Endothelial cell of umbilical vein (primary cell): Measurements from ENCODE around the gene PGM2L1. TPM values are rescaled to one million over a fixed set of nuclear protein-coding genes. Genes with fewer than 3 reads are reported as not detected.
A peak's percentile ranks its signal among the peaks of the same experiment; 100 is the strongest.

Experiments
- BruUV-seq: library from RNA; stranded (reverse); fragments of 400-500 nt; replicated peaks from 2 replicates; lab custom pipeline; 2021; lab: Mats Ljungman, UMichigan
- CTCF ChIA-PET: fragments of 300-600, 350-600 bp; sonication (Branson Sonifier 250); formaldehyde crosslinking; loops from one replicate; lab custom pipeline; 2021; ENCODE audit warnings: antibody characterized with exemption, inconsistent platforms; lab: Charles Lee
- POLR2A ChIA-PET: fragments of 300-600, 350-600 bp; sonication (Branson Sonifier 250); formaldehyde crosslinking; loops from one replicate; lab custom pipeline; 2021; ENCODE audit warnings: antibody characterized with exemption, inconsistent platforms; lab: Charles Lee
- DNase-seq: peaks from one replicate; pipeline ENCODE4 v3.0.0-alpha.2; 2011; ENCODE audit warnings: low read depth, low spot score
- FAIRE-seq: peaks from 2 replicates; lab custom pipeline; 2011; peaks lifted over from hg19 to GRCh38; lab: Jason Lieb, UNC
- H2AFZ ChIP-seq: 2 replicates; pipeline ENCODE4 v1.6.0; 2012; ENCODE audit warnings: low read depth, low read length, control low read depth, inconsistent platforms
- H3K27ac ChIP-seq: 2 replicates; pipeline ENCODE4 v1.5.1; 2011; ENCODE audit warnings: low read depth, mild to moderate bottlenecking, control low read depth, low read length, moderate library complexity; ENCODE audit not compliant: insufficient read depth
- H3K27me3 ChIP-seq, 2 experiments: 2 replicates each; pipeline versions ENCODE4 v1.6.0 to v1.6.1; 2011; ENCODE audit warnings: low read length in 2 of 2, mixed read lengths in 1 of 2; ENCODE audit not compliant: control insufficient read depth in 2 of 2, insufficient read depth in 2 of 2
- H3K36me3 ChIP-seq, 2 experiments: 2 replicates in 1 of 2; 3 replicates in 1 of 2; pipeline ENCODE4 v1.5.1; 2011; ENCODE audit warnings: low read length in 2 of 2, mild to moderate bottlenecking in 1 of 2, moderate library complexity in 1 of 2; ENCODE audit not compliant: control insufficient read depth in 2 of 2, insufficient read depth in 2 of 2; ENCODE audit errors: extremely low read depth in 1 of 2
- H3K4me1 ChIP-seq: 3 replicates; pipeline ENCODE4 v1.5.1; 2011; ENCODE audit warnings: mild to moderate bottlenecking, low read length; ENCODE audit not compliant: control insufficient read depth, insufficient read depth; ENCODE audit errors: extremely low read depth
- H3K4me2 ChIP-seq: 2 replicates; pipeline ENCODE4 v1.6.1; 2011; ENCODE audit warnings: low read length, control low read depth, mixed read lengths; ENCODE audit not compliant: insufficient read depth
- H3K4me3 ChIP-seq, 3 experiments: fragments of 200-600 bp in 1 of 3; sonication (generic), shearing (Covaris generic) in 1 of 3; replicated peaks in 1 of 3; 2 replicates each; pipeline ENCODE4 v1.5.1; 2011 to 2016; ENCODE audit warnings: control low read depth in 3 of 3, low read length in 3 of 3, mild to moderate bottlenecking in 2 of 3, inconsistent platforms in 1 of 3, low read depth in 1 of 3, moderate library complexity in 1 of 3; ENCODE audit not compliant: insufficient read depth in 1 of 3
- H3K79me2 ChIP-seq: 2 replicates; pipeline ENCODE4 v1.6.0; 2012; ENCODE audit warnings: low read length, inconsistent platforms; ENCODE audit not compliant: control insufficient read depth, insufficient read depth
- H3K9ac ChIP-seq: replicated peaks from 2 replicates; pipeline ENCODE3; 2011; ENCODE audit warnings: low read length, control low read depth; ENCODE audit not compliant: insufficient read depth; ENCODE audit errors: extremely low read depth
- H3K9me1 ChIP-seq: replicated peaks from 3 replicates; pipeline ENCODE4 v1.6.0; 2011; ENCODE audit warnings: mild to moderate bottlenecking, low read length; ENCODE audit not compliant: control insufficient read depth, insufficient read depth; ENCODE audit errors: extremely low read depth
- H3K9me3 ChIP-seq: replicated peaks from 2 replicates; pipeline ENCODE4 v1.5.1; 2012; ENCODE audit warnings: low read length, inconsistent platforms; ENCODE audit not compliant: control insufficient read depth, insufficient read depth
- H4K20me1 ChIP-seq: replicated peaks from 2 replicates; pipeline ENCODE3; 2011; ENCODE audit warnings: mild to moderate bottlenecking, low read length; ENCODE audit not compliant: control insufficient read depth, insufficient read depth; ENCODE audit errors: extremely low read depth
- EZH2 ChIP-seq: IDR thresholded peaks from 2 replicates; pipeline ENCODE4 v1.6.1; 2012; ENCODE audit warnings: borderline replicate concordance, low read depth, mild to moderate bottlenecking, moderate library complexity, low read length, inconsistent platforms; ENCODE audit not compliant: severe bottlenecking
- FOS ChIP-seq: IDR thresholded peaks from 2 replicates; pipeline ENCODE4 v1.6.1; 2011; ENCODE audit warnings: mild to moderate bottlenecking, low read length, moderate library complexity, borderline replicate concordance; ENCODE audit not compliant: insufficient read depth
- GATA2 ChIP-seq: IDR thresholded peaks from 2 replicates; pipeline ENCODE4 v1.7.0; 2011; ENCODE audit warnings: low read depth, mild to moderate bottlenecking, moderate library complexity, mixed read lengths, low read length; ENCODE audit not compliant: insufficient read length, insufficient read depth
- JUN ChIP-seq: IDR thresholded peaks from 2 replicates; pipeline ENCODE4 v1.6.1; 2011; ENCODE audit warnings: borderline replicate concordance, low read depth; ENCODE audit not compliant: insufficient read length, insufficient read depth
- MAX ChIP-seq: IDR thresholded peaks from 2 replicates; pipeline ENCODE4 v1.6.1; 2011; ENCODE audit not compliant: insufficient read depth, insufficient read length
- MYC ChIP-seq: IDR thresholded peaks from one replicate; pipeline ENCODE4 v1.6.1; 2011; ENCODE audit warnings: mild to moderate bottlenecking, low read depth, low read length
- POLR2A ChIP-seq: IDR thresholded peaks from 2 replicates; pipeline ENCODE4 v1.6.1; 2012; ENCODE audit warnings: low read depth, mild to moderate bottlenecking, control low read depth, low read length
- POLR2AphosphoS5 ChIP-seq: IDR thresholded peaks from 2 replicates; pipeline ENCODE4 v1.6.1; 2012; ENCODE audit warnings: low read depth, mild to moderate bottlenecking, control low read depth, low read length, moderate library complexity; ENCODE audit not compliant: insufficient read depth
- dilution Hi-C: fragments of 300-500 bp; cut with MboI; formaldehyde crosslinking; loops from one replicate; pipeline ENCODE4 v1.15.0; 2019; ENCODE audit warnings: low sequenced_read_pairs; ENCODE audit not compliant: extremely low pct_ligation_motif_present
- intact Hi-C: fragments of 100-400 bp; cut with micrococcal nuclease; formaldehyde crosslinking; loops from one replicate; pipeline ENCODE4 v1.10.0; 2022
- polyA plus RNA-seq, 4 experiments: library from polyadenylated mRNA; depleted of rRNA in 3 of 4; stranded (reverse) in 3 of 4; unstranded in 1 of 4; fragments of >200 nt; gene quantifications; 2 replicates each; pipeline versions ENCODE4 v1.2.1 to v1.2.3, GENCODE V29; 2011 to 2012; ENCODE audit warnings: missing spikeins in 1 of 4
- total RNA-seq: library from RNA; stranded (reverse); gene quantifications from 2 replicates; pipeline ENCODE4 v1.2.3, GENCODE V29; 2021
- TF ChIP-seq, protein P1 (sequence below), 2 donors: IDR thresholded peaks; 1 replicate in 1 of 2; 2 replicates in 1 of 2; pipeline ENCODE4 v1.5.1; 2011; ENCODE audit warnings: low read length in 2 of 2, mild to moderate bottlenecking in 2 of 2, moderate library complexity in 2 of 2, control low read depth in 1 of 2, inconsistent platforms in 1 of 2, low read depth in 1 of 2; ENCODE audit not compliant: insufficient read depth in 1 of 2; ENCODE audit errors: extremely low read depth in 1 of 2

The PGM2L1 gene
- total and polyA plus RNA-seq, 2 donors (not counting 3 experiments of a cell fraction or from before 2014, with no cell fraction given) = 7.9 to 31.4 TPM

DNA sequence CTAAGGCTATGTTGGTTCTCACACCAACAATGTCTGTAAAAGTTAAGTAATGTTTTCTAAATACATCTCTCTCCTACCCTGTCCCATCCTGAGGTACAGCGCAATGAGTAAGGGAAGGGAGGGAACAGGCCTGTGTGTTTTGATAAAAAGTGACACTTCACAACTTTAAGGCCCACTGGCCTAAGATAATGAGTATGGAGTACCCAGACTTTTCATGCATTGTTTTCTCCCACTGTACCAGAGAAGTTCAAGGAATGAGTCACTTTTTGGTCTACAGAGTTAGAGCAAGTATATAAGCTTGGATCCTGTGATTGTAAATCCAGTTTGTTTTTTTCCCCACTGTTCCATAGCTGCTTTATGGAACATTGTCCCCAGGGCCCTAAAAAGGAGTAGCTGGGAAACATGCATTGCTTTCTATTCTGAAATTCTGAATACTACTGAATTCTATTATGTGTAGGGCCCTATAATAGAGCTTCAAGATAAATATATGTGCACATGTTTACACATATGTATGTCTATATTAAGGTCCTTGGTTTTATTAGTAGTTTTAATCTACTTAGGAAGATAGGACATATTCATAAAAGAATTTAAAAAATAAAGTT is 39.3 kb upstream of the PGM2L1 start:
- Histone ChIP-seq H3K9ac (no peak overlapping the region), H3K9me3 (no peaks in the 10 kb centered on the region), H3K4me2 (peak overlapping the region; percentile 22), H3K9me1 (no peaks in the 10 kb centered on the region), H3K27ac (peak overlapping the region; percentile 52), H3K4me1 (peaks cover 14% of the 10 kb centered on the region), H4K20me1 (no peaks in the 10 kb centered on the region), H3K27me3 (no peaks in the 10 kb centered on the region), H3K79me2 (no peaks in the 10 kb centered on the region), H3K4me3 (no peak overlapping the region), H2AFZ (peak overlapping the region; percentile 57), H3K36me3 (no peaks in the 10 kb centered on the region)
- dilution Hi-C loops = no loop called here
- DNase-seq (peak; percentile 82), FAIRE-seq (peak; percentile 70)
- intact Hi-C loops = loop anchor here (2.0 kb wide), 1 partner anchor 39 kb away; the partner anchor contains the start of gene PGM2L1
- no TSS peak for BruUV-seq
- CTCF ChIA-PET = interaction anchor here (1.0 to 4.1 kb wide), 11 partner anchors 9 to 182 kb away, joined by 3 to 30 read pairs (median 4); no protein-coding TSS in a partner anchor
- no peak for TF ChIP-seq GATA2
- TF ChIP-seq JUN = peak; percentile 57
- no peak for TF ChIP-seq MAX
- TF ChIP-seq FOS = peak; percentile 47
- POLR2A ChIA-PET = interaction anchor here (1.1 kb wide), 1 partner anchor 55 kb away, joined by 7 read pairs; no protein-coding TSS in a partner anchor

DNA sequence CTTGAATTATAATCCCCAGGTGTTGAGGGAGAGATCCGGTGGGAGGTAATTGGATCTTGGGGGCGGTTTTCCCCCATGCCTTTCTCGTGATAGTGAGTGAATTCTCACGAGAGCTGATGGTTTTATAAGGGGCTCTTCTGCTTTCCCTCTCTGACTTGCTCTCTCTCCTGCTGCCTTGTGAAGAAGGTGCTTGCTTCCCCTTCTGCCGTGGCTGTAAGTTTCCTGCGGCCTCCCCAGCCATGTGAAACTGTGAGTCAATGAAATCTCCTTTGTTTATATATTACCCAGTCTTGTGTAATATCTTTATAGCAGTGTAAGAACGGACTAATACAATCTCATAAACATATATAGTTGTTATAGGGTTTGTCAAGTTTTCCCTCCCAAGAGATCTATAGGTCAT is 36.3 kb upstream of the PGM2L1 start:
- H3K9me3 ChIP-seq = no peaks in the 10 kb centered on the region
- H3K27me3 ChIP-seq = no peaks in the 10 kb centered on the region
- TF ChIP-seq EZH2 (no peak), JUN (no peak), POLR2AphosphoS5 (no peak), GATA2 (no peak), FOS (no peak), POLR2A (no peak), MYC (no peak)
- TF ChIP-seq, protein P1, sequence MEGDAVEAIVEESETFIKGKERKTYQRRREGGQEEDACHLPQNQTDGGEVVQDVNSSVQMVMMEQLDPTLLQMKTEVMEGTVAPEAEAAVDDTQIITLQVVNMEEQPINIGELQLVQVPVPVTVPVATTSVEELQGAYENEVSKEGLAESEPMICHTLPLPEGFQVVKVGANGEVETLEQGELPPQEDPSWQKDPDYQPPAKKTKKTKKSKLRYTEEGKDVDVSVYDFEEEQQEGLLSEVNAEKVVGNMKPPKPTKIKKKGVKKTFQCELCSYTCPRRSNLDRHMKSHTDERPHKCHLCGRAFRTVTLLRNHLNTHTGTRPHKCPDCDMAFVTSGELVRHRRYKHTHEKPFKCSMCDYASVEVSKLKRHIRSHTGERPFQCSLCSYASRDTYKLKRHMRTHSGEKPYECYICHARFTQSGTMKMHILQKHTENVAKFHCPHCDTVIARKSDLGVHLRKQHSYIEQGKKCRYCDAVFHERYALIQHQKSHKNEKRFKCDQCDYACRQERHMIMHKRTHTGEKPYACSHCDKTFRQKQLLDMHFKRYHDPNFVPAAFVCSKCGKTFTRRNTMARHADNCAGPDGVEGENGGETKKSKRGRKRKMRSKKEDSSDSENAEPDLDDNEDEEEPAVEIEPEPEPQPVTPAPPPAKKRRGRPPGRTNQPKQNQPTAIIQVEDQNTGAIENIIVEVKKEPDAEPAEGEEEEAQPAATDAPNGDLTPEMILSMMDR (IDR thresholded peaks at IDR 0.05; ENCODE audit: extremely low read depth in 1 of 2, insufficient read depth in 1 of 2, low read depth in 1 of 2, low read length in 2 of 2) = no peak
- dilution Hi-C loops = no loop called here
- H4K20me1 ChIP-seq = no peaks in the 10 kb centered on the region
- no peak overlapping the region for H3K4me2 ChIP-seq
- H3K27ac ChIP-seq = no peak overlapping the region
- FAIRE-seq (no peak), DNase-seq (no peak)
- H3K4me1 ChIP-seq = peaks cover 14% of the 10 kb centered on the region
- no peaks in the 10 kb centered on the region for H3K36me3 ChIP-seq
- H3K9me1 ChIP-seq = no peaks in the 10 kb centered on the region
- ChIA-PET CTCF (interaction anchor here (2.5 kb wide), 1 partner anchor 15 kb away, joined by 6 read pairs; no protein-coding TSS in a partner anchor), POLR2A (no interaction called here)
- no peak overlapping the region for H3K4me3 ChIP-seq
- no peaks in the 10 kb centered on the region for H3K79me2 ChIP-seq
- no peak overlapping the region for H2AFZ ChIP-seq
- intact Hi-C loops = no loop called here
- no peak overlapping the region for H3K9ac ChIP-seq
- no TSS peak for BruUV-seq
